ENCODE measurements around the gene DGKH.

DNA sequence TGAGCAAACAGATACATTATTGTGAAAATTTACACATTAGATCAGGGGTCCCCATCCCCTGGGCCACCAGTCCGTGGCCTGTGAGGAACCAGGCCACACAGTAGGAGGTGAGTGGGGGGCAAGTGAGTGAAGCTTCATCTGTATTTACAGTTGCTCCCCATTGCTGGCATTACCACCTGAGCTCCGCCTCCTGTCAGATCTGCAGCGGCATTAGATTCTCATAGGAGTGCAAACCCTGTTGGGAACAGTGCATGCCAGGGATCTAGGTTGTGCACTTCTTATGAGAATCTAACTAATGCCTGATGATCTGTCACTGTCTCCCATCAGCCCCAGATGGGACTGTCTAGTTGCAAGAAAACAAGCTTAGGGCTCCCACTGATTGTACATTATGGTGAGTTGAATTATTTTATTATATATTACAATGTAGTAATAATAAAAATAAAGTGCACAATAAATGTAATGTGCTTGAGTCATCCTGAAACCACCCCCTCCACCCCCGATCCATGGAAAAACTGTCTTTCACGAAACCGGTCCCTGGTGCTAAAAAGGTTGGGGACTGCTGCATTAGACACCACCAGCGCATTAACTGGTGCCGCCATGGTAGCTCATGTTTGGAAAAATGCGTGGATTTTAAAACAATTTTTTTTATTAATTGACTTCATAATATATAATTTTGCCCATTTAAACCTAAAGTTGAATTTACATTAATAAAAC, 51.7 kb downstream of the DGKH start:
- TF ChIP-seq, protein P1, sequence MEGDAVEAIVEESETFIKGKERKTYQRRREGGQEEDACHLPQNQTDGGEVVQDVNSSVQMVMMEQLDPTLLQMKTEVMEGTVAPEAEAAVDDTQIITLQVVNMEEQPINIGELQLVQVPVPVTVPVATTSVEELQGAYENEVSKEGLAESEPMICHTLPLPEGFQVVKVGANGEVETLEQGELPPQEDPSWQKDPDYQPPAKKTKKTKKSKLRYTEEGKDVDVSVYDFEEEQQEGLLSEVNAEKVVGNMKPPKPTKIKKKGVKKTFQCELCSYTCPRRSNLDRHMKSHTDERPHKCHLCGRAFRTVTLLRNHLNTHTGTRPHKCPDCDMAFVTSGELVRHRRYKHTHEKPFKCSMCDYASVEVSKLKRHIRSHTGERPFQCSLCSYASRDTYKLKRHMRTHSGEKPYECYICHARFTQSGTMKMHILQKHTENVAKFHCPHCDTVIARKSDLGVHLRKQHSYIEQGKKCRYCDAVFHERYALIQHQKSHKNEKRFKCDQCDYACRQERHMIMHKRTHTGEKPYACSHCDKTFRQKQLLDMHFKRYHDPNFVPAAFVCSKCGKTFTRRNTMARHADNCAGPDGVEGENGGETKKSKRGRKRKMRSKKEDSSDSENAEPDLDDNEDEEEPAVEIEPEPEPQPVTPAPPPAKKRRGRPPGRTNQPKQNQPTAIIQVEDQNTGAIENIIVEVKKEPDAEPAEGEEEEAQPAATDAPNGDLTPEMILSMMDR (IDR thresholded peaks at IDR 0.05) = no peak
- TF ChIP-seq EZH2 (IDR thresholded peaks at IDR 0.05) = no peak
